GM12891 (cell line): ENCODE results near the gene KIF14.

Source experiments
- PAX5 ChIP-seq: IDR thresholded peaks from 2 replicates; pipeline ENCODE4 v1.6.1; 2011; ENCODE audit warnings: low read length, moderate library complexity, mild to moderate bottlenecking; ENCODE audit not compliant: insufficient read depth, severe bottlenecking
- POLR2A ChIP-seq: IDR thresholded peaks from 2 replicates; pipeline ENCODE4 v1.6.1; 2011; ENCODE audit warnings: low read depth, low read length, control low read depth
- POLR2AphosphoS5 ChIP-seq: IDR thresholded peaks from 2 replicates; pipeline ENCODE4 v1.6.1; 2011; ENCODE audit warnings: low read depth, low read length, control low read depth
- TAF1 ChIP-seq: IDR thresholded peaks from 2 replicates; pipeline ENCODE4 v1.6.1; 2011; ENCODE audit warnings: low read depth, low read length, control low read depth

DNA sequence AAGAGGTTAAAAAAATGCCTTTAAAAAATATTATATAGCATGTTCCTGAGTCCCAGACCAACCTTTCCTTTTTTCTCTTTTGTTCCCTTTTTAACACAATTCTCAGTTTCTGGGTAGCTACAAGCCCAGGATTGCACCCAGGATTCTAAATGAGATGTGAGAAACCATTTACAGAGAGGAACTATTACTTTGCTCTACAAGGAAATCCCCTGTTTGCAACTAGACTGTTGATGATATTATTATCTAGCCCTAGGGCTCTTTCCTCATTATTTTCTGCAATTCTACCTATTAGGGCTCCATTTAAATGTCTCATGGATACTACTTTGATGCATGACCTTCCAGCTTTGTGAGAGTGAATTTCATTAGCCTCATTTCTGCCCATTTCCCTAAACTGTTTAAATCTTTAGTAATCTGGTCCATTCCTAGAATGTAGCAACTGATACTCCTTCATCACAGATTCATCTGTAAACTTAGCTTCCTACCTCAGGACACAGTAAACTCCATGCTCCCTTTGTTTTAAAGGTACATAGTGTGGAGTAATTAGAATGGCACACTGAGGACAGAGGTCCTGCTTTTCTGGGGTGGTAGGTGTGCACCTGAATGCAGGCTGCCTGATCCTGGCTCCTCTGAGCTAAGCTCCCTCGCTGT lies 7.1 kb upstream of the KIF14 start:
- TF ChIP-seq POLR2A (no peak), TAF1 (no peak), POLR2AphosphoS5 (no peak), PAX5 (no peak)
